A673 (cell line): ENCODE measurements around the gene ATOH8.

Experiments used
- EZH2 ChIP-seq: fragments of 200-600 bp; sonication (generic); IDR thresholded peaks from 2 replicates; pipeline ENCODE4 v1.6.1; 2017; ENCODE audit warnings: borderline replicate concordance, low read depth, mild to moderate bottlenecking, mixed read lengths, antibody characterized with exemption, low read length; ENCODE audit not compliant: poor library complexity, severe bottlenecking
- TF ChIP-seq, protein P1 (sequence below): fragments of 300-800, 200-600 bp; sonication (generic); conservative IDR thresholded peaks from 2 replicates; pipeline ENCODE4 v1.5.1; 2017; ENCODE audit warnings: low read depth, mild to moderate bottlenecking, antibody characterized with exemption, low read length, moderate library complexity, mixed read lengths

DNA sequence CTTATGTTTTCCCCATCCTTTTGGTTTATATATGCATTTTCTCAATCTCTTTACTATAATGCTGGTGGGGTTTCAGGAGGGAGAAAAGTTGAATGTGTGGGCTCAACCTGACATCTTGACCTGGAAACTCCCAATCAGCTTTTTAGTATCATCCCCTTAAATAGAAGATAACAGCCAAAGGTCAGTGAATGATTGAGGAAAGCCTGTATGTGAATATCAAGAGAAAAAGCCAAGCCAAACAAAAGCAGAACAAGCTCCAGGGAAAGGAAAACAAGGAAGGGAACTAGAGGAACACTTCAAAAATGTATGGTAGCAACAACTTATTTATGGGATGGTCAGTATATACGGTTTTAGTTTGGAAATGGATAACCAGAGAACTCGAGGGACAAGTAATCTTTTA, 28.3 kb upstream of the ATOH8 start:
- no peak for TF ChIP-seq EZH2
- TF ChIP-seq, protein P1, sequence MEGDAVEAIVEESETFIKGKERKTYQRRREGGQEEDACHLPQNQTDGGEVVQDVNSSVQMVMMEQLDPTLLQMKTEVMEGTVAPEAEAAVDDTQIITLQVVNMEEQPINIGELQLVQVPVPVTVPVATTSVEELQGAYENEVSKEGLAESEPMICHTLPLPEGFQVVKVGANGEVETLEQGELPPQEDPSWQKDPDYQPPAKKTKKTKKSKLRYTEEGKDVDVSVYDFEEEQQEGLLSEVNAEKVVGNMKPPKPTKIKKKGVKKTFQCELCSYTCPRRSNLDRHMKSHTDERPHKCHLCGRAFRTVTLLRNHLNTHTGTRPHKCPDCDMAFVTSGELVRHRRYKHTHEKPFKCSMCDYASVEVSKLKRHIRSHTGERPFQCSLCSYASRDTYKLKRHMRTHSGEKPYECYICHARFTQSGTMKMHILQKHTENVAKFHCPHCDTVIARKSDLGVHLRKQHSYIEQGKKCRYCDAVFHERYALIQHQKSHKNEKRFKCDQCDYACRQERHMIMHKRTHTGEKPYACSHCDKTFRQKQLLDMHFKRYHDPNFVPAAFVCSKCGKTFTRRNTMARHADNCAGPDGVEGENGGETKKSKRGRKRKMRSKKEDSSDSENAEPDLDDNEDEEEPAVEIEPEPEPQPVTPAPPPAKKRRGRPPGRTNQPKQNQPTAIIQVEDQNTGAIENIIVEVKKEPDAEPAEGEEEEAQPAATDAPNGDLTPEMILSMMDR = no peak
